Measurements from ENCODE around the gene PSMD5. TPM values are rescaled to one million over a fixed set of nuclear protein-coding genes. Genes with fewer than 3 reads are reported as not detected.
A peak's percentile ranks its signal among the peaks of the same experiment; 100 is the strongest.

PSMD5 gene
- total and polyA plus RNA-seq, 9 of the 15 experiments (the other 6 are each of a cell fraction or from before 2014, with no cell fraction given), result 46.4 to 148 (median 76.3) TPM

DNA sequence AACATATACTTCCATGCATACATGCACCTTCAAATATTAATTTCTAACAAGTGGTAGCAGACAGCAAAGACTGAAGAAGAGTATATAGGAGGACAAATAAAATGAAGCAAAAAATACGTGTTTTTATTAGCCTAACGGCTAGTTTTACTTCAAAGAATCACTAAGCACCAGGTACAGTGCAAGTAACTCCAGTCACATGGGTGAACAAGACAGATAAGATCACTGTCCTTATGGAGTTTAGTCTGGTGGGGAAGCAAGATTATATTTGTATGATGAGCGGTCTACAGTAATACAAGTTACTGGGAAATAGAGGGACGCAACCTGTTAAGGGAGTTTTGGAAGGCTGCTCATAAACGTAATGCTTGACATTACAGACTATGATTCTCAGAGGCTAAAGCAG is 65.5 kb downstream of the PSMD5 start:
- Histone ChIP-seq H2AFZ (ENCODE audit: low read depth, low read length) (no peak overlapping the region), H3K27ac (ENCODE audit: extremely low read depth, low read depth, low read length) (peak overlapping the region; percentile 38; the same call in 2 of the 3 replicates), H3K4me1 (replicated peaks in 1 of 2; ENCODE audit: control insufficient read depth in 2 of 2, insufficient read depth in 2 of 2, low read length in 2 of 2) (peaks cover 17 to 38% of the 10 kb centered on the region in 2 experiments; a peak in 3 of 5 replicates), H3K79me2 (ENCODE audit: control insufficient read depth, insufficient read depth, low read length) (peaks cover 42% of the 10 kb centered on the region), H3K36me3 (ENCODE audit: control insufficient read depth, insufficient read depth, low read length) (peaks cover 78% of the 10 kb centered on the region), H3K4me2 (ENCODE audit: insufficient read depth, low read length) (peak overlapping the region; percentile 17; the same call in 1 of the 2 replicates), H3K9me1 (ENCODE audit: control insufficient read depth, insufficient read depth, low read length) (no peaks in the 10 kb centered on the region), H3K27me3 (ENCODE audit: control insufficient read depth in 2 of 2, insufficient read depth in 2 of 2, low read length in 2 of 2) (no peaks in the 10 kb centered on the region), H3K9ac (ENCODE audit: insufficient read depth in 1 of 2, low read depth in 2 of 2, low read length in 2 of 2) (no peak overlapping the region), H3K4me3 (no peak overlapping the region), H4K20me1 (replicated peaks; ENCODE audit: control insufficient read depth, insufficient read depth, low read length) (no peaks in the 10 kb centered on the region), H3K9me3 (replicated peaks; ENCODE audit: control insufficient read depth, insufficient read depth, low read depth, low read length) (no peaks in the 10 kb centered on the region)
- DNase-seq (ENCODE audit: extremely low read depth in 1 of 4, low spot score in 3 of 4), result peak; percentile 34 to 44 (median 38)
- in situ Hi-C loops (cut with MboI) (no loop called here), intact Hi-C loops (cut with micrococcal nuclease) (no loop called here)
- ChIA-PET CTCF (ENCODE audit: low intra/inter-chr PET ratio) (no interaction called here), POLR2A (interaction anchor here (0.6 to 3.3 kb wide), 4 partner anchors 10 to 243 kb away, joined by 3 to 19 read pairs (median 9); partner anchors contain the start of gene FBXW2)
- FAIRE-seq, result no peak
- ATAC-seq, result peak; percentile 64
- 26% methylated on average over 5 of the region's 5 CpGs for WGBS (ENCODE audit: insufficient coverage, low coverage, missing lambda C conversion rate)
- no TSS peak for BruUV-seq (replicated peaks)
- TF ChIP-seq POLR3A (IDR thresholded peaks at IDR 0.05; ENCODE audit: borderline replicate concordance, extremely low read depth, insufficient read depth, insufficient read length) (no peak), SNIP1 (IDR thresholded peaks at IDR 0.05; ENCODE audit: low read depth) (no peak), MTA3 (IDR thresholded peaks at IDR 0.05; ENCODE audit: borderline replicate concordance) (no peak), RBM14 (IDR thresholded peaks at IDR 0.05; ENCODE audit: borderline replicate concordance, insufficient read depth, low read depth, low read length) (no peak), SMARCA4 (IDR thresholded peaks at IDR 0.05) (0 out of 2 replicates have a peak, but pooled peaks have one; percentile 4), NFIC (IDR thresholded peaks at IDR 0.05) (no peak), RAD51 (IDR thresholded peaks at IDR 0.05; ENCODE audit: borderline replicate concordance, low read depth) (peak; percentile 58; the same call in 1 of the 2 replicates), KAT8 (IDR thresholded peaks at IDR 0.05; ENCODE audit: low read depth) (no peak), ARID1B (IDR thresholded peaks at IDR 0.05) (peak; percentile 20; the same call in 1 of the 2 replicates), ADNP (tag; IDR thresholded peaks at IDR 0.05) (0 out of 2 replicates have a peak, but pooled peaks have one; percentile 24)
- TF ChIP-seq, protein P1, sequence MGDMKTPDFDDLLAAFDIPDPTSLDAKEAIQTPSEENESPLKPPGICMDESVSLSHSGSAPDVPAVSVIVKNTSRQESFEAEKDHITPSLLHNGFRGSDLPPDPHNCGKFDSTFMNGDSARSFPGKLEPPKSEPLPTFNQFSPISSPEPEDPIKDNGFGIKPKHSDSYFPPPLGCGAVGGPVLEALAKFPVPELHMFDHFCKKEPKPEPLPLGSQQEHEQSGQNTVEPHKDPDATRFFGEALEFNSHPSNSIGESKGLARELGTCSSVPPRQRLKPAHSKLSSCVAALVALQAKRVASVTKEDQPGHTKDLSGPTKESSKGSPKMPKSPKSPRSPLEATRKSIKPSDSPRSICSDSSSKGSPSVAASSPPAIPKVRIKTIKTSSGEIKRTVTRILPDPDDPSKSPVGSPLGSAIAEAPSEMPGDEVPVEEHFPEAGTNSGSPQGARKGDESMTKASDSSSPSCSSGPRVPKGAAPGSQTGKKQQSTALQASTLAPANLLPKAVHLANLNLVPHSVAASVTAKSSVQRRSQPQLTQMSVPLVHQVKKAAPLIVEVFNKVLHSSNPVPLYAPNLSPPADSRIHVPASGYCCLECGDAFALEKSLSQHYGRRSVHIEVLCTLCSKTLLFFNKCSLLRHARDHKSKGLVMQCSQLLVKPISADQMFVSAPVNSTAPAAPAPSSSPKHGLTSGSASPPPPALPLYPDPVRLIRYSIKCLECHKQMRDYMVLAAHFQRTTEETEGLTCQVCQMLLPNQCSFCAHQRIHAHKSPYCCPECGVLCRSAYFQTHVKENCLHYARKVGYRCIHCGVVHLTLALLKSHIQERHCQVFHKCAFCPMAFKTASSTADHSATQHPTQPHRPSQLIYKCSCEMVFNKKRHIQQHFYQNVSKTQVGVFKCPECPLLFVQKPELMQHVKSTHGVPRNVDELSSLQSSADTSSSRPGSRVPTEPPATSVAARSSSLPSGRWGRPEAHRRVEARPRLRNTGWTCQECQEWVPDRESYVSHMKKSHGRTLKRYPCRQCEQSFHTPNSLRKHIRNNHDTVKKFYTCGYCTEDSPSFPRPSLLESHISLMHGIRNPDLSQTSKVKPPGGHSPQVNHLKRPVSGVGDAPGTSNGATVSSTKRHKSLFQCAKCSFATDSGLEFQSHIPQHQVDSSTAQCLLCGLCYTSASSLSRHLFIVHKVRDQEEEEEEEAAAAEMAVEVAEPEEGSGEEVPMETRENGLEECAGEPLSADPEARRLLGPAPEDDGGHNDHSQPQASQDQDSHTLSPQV (IDR thresholded peaks at IDR 0.05), result 0 out of 2 replicates have a peak, but pooled peaks have one; percentile 38
- TF ChIP-seq, protein P2, sequence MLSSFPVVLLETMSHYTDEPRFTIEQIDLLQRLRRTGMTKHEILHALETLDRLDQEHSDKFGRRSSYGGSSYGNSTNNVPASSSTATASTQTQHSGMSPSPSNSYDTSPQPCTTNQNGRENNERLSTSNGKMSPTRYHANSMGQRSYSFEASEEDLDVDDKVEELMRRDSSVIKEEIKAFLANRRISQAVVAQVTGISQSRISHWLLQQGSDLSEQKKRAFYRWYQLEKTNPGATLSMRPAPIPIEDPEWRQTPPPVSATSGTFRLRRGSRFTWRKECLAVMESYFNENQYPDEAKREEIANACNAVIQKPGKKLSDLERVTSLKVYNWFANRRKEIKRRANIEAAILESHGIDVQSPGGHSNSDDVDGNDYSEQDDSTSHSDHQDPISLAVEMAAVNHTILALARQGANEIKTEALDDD (IDR thresholded peaks at IDR 0.05), result 0 out of 2 replicates have a peak, but pooled peaks have one; percentile 43
- TF ChIP-seq, protein P3, sequence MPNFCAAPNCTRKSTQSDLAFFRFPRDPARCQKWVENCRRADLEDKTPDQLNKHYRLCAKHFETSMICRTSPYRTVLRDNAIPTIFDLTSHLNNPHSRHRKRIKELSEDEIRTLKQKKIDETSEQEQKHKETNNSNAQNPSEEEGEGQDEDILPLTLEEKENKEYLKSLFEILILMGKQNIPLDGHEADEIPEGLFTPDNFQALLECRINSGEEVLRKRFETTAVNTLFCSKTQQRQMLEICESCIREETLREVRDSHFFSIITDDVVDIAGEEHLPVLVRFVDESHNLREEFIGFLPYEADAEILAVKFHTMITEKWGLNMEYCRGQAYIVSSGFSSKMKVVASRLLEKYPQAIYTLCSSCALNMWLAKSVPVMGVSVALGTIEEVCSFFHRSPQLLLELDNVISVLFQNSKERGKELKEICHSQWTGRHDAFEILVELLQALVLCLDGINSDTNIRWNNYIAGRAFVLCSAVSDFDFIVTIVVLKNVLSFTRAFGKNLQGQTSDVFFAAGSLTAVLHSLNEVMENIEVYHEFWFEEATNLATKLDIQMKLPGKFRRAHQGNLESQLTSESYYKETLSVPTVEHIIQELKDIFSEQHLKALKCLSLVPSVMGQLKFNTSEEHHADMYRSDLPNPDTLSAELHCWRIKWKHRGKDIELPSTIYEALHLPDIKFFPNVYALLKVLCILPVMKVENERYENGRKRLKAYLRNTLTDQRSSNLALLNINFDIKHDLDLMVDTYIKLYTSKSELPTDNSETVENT (CRISPR knock-in tag; IDR thresholded peaks at IDR 0.05), result no peak
- TF ChIP-seq, protein P4, sequence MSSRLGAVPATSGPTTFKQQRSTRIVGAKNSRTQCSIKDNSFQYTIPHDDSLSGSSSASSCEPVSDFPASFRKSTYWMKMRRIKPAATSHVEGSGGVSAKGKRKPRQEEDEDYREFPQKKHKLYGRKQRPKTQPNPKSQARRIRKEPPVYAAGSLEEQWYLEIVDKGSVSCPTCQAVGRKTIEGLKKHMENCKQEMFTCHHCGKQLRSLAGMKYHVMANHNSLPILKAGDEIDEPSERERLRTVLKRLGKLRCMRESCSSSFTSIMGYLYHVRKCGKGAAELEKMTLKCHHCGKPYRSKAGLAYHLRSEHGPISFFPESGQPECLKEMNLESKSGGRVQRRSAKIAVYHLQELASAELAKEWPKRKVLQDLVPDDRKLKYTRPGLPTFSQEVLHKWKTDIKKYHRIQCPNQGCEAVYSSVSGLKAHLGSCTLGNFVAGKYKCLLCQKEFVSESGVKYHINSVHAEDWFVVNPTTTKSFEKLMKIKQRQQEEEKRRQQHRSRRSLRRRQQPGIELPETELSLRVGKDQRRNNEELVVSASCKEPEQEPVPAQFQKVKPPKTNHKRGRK (tag; IDR thresholded peaks at IDR 0.05), result no peak
